T-helper 9 cell (primary cell): Measurements from ENCODE around the gene CEP95.
"Not testable (repeated sequence)": the region's sequence is repeated elsewhere in the genome, so short reads cannot be mapped to it uniquely, and the experiment has no call there.

ENCODE experiments used
- DNase-seq: peaks from one replicate; pipeline ENCODE4 v3.0.0-alpha.2; 2020

CEP95 gene

DNA sequence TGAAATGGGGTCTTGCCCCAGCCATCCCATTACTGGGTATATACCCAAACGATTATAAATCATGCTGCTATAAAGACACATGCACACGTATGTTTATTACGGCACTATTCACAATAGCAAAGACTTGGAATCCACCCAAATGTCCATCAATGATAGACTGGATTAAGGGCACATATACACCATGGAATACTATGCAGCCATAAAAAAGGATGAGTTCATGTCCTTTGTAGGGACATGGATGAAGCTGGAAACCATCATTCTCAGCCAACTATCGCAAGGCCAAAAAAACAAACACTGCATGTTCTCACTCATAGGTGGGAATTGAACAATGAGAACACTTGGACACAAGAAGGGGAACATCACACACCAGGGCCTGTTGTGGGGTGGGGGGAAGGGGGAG, 70.2 kb downstream of the CEP95 start:
- DNase-seq: not testable (repeated sequence)

GRCh38 chr17:64579917-64580316, 73.1 kb downstream of the CEP95 start:
- DNase-seq: no peak

DNA sequence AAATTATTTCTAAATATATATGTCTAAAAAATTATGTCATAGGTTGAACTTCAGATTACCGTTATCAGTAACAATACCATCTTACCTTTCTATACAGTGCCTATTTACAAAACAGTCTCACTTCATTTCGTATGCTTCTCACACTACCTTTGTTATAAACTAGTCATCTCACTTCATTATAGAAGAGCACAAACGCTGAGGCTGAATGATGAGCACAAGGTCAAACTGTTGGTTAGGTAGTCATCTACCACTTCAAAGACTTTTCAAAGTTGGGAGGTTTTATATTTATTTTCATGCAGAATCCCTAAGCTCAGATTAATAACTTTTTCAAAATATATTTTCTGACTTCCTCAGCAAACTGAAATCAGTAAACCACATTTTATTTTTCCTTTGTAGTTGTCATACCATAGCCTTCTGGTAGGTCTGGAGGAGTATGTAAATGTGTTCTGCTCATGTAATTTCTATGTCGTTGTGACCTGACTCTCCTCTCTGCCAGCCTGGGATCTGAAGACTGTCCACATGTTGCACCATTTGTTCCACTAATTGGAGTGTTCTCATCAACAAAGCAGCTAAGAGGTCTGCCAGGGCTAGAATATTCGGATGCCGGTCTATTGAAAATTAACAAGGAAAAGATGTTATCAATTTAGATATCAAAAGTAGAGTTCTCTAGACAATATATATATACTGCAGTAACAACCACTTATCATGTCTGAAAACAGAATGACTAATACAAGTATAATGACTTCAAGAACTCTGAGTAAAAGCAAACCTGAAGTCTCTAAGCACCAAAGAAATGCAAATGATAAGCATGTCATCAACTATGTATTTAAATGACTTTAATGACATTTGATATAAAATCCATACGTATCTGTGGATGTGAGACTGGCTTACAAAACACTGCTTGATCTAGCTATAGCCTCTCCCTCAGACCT, 73.9 kb downstream of the CEP95 start:
- DNase-seq: no peak

GRCh38 chr17:64583038-64583437, 76.3 kb downstream of the CEP95 start:
- DNase-seq: no peak

DNA sequence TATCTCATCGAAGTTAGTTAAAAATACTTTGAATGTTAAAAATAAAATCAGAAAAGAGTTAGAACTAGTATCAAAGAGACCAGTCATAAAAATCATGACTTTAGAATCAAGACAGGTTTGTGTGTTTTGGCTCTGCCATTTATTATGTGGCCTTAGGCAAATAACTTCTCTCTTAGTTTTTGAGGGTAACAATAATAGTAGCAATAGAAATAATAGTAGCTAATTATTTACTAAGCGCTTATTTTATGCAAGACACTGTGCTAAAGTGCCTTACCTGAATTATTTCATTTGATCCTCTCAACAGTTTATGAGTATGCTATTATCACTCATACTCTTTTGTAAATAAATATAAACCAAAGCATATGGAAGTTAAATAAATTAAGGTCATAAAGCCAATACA, 78.4 kb downstream of the CEP95 start:
- no peak for DNase-seq
